Activated gamma-delta T cell treated with Interleukin-2 at 50 U/mL for 16 hours (primary cell): ENCODE measurements around the gene ARHGAP44.
"Not testable (repeated sequence)": the region's sequence is repeated elsewhere in the genome, so short reads cannot be mapped to it uniquely, and the experiment has no call there.

Experiments
- DNase-seq: peaks from one replicate; pipeline ENCODE4 v3.0.0-alpha.2; 2020

The ARHGAP44 gene

GRCh38 chr17:12826431-12826830, 37.1 kb downstream of the ARHGAP44 start:
- no peak for DNase-seq

- DNase-seq: no peak
Measured at GRCh38 chr17:12830777-12831247, 41.5 kb downstream of the ARHGAP44 start.

DNA sequence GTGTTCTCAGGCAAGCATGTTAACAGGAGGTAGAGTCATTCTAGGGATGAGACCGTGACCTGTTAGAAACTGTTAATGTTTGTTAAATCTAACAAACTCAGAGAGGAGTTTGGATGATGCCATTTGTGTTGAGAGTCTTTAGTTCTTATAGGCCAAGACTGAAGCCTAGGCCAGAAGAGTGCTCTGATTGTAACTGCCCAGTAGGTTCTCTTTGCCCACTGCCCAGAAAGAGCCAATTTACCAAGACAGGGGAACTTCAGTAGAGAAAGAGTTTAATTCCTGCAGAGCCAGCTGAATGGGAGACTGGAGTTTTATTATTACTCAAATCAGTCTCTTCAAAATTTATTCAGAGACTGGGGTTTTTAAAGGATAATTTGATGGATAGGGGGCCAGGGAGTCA, 42.5 kb downstream of the ARHGAP44 start:
- no peak for DNase-seq

DNA sequence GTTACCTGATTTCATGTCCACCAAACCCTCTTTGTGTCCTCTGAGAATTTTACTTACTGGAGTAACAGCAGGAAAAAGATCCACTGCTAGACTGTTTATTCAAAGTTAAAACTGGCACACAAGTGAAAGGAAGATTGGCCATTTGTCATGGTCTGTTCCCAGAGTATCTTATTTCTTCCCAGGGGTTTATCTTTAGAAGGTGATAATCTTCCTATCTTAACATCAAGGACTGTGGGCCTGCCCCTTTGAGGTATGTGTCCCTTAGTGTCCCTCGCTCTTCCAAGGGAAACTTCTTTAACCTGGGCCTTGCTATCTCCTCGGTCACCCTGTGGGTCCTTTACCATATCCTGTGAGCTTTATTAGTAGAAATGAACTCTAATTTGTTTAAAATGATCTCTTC, 49.7 kb downstream of the ARHGAP44 start:
- DNase-seq: no peak

- DNase-seq: no peak
Measured at GRCh38 chr17:12842936-12843335, 53.6 kb downstream of the ARHGAP44 start.

- DNase-seq: no peak
Measured at GRCh38 chr17:12850996-12851395, 61.7 kb downstream of the ARHGAP44 start.

- DNase-seq: no peak
Measured at GRCh38 chr17:12851901-12852435, 62.7 kb downstream of the ARHGAP44 start.

DNA sequence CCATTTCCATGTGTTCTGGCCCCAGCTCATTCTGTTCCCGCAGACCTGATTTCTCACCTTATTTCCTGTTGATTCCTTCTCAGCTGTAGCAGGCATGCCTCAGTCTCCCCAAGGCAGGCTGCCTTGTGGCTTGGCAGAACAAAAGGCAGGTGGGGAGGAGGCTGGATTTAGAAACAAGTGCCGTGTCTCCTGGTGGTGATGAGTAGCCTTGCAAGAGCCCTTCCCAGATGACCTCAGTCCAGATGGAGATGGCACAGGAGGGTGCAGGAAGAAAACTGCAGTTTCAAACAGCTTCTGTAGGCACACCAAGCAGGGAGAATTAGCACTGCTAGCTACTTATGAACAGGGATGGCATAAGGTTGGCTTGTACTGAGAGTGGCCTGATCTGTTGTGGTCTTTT, 64.6 kb downstream of the ARHGAP44 start:
- no peak for DNase-seq

- DNase-seq: no peak
Measured at GRCh38 chr17:12856416-12856815, 67.1 kb downstream of the ARHGAP44 start.

- no peak for DNase-seq
Measured at GRCh38 chr17:12857592-12857991, 68.3 kb downstream of the ARHGAP44 start.

- no peak for DNase-seq
Measured at GRCh38 chr17:12859520-12859919, 70.2 kb downstream of the ARHGAP44 start.

DNA sequence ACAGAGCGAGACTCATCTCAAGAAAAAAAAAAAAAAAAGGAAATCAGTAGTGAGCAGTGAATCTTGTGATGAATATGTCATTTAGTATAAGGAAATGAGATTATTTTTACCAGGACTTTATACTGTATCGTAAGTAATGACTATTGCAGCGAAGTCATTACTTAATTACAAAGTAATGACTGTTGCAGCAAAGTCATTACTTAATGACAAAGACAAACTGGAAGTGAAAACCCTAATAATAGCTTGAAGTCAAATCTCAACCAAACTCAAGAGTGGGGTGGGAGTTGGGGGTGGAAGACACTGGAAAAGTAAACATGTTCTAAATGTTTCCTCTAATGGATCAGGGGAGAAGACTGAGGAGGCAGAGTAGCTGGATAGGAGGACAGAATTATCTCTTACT, 76.5 kb downstream of the ARHGAP44 start:
- DNase-seq: no peak

- DNase-seq: no peak
Measured at GRCh38 chr17:12866244-12866643, 76.9 kb downstream of the ARHGAP44 start.

DNA sequence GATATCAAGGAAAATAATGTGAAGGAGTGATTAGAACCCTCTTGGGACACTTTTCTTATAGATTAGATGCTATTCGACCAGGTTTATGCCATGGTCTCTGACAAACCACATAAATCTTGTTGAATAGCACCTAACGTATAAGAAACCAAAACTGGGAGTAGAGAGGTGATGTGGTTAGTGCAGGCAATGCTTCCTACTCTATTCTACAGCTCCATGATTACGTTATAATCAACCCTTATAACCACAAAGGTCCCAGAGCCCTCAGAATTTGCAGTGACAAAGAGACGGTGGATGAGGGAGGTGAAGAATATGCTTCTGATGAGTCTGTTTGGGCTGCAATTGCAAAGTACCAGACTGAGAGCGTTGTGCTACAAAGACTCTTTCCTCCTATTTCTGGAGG, 78.4 kb downstream of the ARHGAP44 start:
- DNase-seq: no peak

DNA sequence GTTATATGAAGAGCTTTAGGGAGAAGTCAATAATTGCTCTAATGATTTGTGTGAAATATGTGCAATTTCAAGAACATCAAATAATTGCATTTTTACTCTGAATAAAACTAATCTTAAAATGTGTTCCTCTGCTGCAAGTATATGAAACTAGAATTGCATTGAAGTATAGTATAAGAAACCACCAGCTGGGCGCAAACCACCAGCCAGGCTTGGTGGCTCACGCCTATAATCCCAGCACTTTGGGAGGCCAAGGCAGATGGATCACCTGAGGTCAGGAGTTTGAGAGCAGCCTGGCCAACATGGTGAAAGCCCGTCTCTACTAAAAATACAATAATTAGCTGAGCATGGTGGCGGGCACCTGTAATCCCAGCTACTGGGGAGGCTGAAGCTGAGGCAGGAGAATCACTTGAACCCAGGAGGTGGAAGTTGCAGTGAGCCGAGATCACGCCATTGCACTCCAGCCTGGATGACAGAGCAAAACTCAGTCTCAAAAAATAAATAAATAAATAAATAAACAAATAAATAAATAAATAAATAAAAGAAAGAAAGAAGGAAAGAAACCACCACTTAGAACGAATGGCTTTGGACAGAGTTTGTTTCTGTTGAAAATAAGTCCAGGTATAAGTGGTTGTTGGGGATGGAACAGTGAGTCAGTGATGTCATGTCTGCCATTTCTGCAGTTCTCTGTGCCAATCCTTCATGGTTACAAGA, 84.3 kb downstream of the ARHGAP44 start:
- DNase-seq: not testable (repeated sequence)

DNA sequence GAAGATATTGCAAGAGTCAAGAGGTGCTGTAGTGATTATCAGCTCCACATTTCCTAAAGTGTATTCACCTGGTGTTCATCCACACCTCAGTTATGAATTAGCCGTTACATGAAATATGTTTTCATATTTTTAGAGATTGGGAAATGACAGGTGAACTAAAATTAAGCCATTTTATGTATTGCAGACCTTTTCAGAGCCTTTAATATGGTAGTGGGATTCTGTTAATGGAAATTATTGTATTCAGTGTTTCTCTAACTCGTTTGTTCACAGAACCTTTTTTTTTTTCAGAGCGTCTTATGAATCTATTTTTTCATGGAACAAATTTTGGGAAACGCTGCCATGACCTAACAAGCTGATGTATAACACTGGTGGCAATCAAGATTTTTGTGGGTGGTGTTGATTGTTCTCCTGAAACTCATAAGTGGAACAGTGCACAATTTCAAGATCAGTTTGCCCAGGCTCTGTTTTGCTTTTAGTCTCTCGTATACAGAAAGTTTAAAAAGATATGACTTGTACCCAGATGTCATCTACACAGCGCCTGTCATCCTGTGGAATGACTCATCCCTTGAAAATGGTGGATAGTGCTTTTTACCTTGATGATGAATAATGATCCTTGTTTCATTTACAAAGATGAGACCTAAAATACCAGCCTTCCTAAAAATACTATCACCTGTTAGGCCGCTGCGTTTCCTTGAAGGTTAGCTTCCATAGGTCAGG, 88.8 kb downstream of the ARHGAP44 start:
- DNase-seq: no peak

DNA sequence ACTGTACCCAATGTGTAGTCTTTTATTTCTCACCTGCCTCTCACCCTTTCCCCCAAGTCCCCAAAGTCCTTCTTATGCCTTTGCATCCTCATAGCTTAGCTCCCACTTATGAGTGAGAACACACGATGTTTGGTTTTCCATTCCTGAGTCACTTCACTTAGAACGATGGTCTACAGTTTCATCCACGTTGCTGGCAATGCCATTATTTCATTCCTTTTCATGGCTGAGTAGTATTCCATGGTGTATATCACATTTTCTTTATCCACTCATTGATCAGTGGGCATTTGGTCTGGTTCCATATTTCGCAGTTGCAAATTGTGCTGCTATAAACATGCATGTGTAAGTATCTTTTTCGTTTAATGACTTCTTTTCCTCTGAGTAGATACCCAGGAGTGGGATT, 89.8 kb downstream of the ARHGAP44 start:
- DNase-seq: not testable (repeated sequence)

DNA sequence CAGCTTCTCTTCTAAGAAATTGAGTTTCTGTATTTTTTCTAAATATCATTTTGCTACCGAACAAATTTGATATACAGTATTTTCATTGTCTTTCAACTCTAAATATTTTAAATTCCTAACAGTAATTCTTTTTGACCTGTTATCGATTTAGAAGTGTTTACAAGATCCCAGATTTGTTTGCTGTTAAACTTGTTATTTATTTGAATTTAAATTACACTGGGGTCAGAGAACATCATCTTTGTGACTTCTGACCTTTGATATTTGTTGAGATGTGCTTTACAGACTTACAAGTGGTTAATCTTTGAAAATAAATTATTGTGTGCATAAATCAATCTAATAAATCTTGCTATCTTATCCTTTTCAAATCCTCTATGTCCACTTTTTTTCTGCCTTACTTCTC, 94.2 kb downstream of the ARHGAP44 start:
- no peak for DNase-seq

DNA sequence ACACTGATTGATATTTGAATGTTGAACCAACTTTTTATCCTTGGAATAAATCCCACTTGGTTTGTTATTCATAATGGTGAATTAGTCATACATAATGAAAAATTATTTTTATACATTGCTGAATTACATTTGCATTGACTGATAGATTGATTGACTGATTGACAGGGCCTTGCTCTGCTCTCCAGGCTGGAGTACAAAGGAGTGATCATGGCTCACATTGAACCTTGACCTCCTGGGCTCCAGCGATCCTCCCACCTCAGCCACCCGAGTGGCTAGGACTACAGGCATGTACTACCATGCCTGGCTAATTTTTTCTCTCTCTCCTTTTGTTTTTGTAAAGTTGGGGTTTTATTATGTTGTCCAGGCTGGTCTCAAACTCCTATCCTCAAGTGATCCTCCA, 97.8 kb downstream of the ARHGAP44 start:
- no peak for DNase-seq

- no peak for DNase-seq
Measured at GRCh38 chr17:12896180-12896785, 107.0 kb downstream of the ARHGAP44 start.

DNA sequence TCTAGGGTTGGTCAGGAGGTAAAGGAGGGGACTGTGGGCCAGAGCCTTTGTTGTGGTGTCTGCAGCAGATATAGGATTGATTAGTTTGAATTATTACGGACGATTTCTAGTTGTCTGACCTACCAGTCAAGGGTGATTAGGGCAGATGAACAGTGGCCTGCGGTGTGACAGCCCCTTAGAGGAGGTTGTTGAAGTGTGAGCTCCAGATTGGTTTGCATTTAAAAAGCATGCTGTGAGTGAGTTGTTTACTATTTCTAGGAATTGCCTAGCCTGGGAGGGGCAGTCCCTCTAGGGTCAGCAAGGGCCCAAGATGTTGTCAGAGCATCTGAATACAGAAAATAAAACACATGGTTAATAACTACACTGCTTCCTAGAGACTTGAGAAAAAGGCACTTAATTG, 108.8 kb downstream of the ARHGAP44 start:
- no peak for DNase-seq

DNA sequence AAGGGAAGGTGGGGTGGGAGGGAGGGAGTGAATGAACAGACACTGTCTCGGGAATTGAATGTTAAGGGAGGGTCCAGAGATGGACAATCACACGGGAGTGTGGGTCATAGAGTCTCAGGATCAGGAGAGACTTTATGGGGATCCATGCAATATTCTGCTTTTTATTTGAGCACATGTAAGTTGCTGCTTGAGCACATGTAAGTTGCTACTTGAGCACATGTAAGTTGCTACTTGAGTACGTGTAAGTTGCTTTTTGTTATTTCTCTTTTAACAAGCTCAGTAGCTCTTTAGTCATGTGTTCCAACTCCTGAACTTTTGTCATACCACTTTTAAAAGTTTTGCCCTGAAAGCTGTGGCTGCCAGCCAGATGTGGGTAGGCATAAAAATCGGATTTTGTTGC, 110.3 kb downstream of the ARHGAP44 start:
- DNase-seq: no peak

DNA sequence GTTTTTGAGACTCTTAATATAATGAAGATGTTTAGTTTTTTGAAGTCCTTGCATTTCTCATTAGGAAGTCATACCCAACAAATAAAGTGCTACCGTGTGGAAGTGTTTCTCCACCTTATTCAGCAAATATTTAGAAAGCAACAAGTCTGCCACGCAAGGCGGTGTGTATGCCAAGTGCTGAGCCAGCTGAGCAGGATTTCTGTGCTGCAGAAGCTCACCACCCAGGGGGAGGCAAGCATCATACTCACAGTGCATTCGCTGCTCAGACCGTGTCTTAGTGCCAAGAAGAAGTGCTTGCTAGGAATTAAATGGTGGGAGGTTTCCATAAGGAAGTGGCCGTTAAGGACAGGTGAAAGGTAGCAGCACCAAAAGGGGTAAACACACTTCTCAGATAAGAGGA, 111.2 kb downstream of the ARHGAP44 start:
- no peak for DNase-seq

DNA sequence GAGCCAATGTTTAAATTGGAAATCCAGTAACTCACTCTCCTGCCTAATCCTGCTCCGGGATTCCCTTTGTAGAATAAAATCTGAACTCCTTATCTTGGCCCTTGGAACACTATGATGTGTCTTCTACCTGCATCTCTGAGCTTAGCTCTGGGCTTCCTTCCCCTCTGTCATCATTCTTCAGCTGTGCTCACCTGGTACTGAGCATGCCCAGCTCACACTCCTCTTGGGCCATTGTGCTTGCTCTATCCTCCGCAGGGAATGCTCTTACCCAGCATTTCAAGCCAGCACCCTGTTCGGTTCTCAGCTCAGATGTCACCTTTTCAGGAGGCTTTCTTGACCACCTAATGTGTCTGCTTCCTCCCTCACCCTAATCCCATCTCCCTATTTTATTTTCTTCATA, 112.7 kb downstream of the ARHGAP44 start:
- DNase-seq: no peak
